NCI-H2227 (cell line): ENCODE measurements around the gene ADSL.
"Not testable (repeated sequence)": the region's sequence is repeated elsewhere in the genome, so short reads cannot be mapped to it uniquely, and the experiment has no call there.

Experiments
- DNase-seq: peaks from one replicate; lab custom pipeline; 2025; ENCODE audit not compliant: unreplicated experiment; lab: John Stamatoyannopoulos, UW

The ADSL gene

DNA sequence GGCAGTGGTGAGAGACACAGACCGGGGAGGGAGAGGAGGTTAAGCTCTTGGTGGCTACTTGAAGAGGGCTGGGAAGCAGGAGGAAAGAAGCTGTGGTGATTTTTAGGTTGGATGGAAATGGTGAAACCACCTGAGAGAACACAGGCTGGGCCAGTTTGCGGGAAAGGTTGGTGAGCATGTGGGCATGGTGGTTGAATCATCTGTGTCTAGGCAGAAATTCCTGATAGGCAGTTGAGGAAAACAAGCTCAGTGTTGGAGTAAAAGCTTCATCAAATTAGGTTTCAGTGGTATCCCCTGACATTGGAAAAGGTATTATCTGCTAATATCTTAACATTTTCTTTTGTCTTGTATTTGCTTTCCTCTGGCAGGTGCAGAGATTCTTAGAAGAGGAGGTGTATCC lies 19.8 kb downstream of the ADSL start:
- DNase-seq, result no peak

DNA sequence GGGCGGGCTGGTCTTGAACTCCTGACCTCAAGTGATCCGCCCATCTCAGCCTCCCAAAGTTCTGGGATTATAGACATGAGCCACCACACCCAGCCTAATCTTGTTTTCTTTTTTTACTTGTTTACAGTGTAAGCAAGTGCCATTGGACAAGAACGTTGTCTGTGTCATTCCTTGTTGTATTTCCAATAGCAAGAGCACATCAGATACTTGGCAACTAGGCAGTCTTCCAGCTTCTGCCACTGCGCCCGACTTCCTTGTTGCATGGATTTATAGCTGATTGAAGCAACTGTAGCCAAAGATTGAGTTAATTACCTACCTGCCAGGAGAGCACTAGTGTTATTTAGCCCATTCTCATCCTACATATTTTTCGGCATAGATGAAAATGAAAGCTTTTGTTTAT lies 21.0 kb downstream of the ADSL start:
- DNase-seq, result no peak

DNA sequence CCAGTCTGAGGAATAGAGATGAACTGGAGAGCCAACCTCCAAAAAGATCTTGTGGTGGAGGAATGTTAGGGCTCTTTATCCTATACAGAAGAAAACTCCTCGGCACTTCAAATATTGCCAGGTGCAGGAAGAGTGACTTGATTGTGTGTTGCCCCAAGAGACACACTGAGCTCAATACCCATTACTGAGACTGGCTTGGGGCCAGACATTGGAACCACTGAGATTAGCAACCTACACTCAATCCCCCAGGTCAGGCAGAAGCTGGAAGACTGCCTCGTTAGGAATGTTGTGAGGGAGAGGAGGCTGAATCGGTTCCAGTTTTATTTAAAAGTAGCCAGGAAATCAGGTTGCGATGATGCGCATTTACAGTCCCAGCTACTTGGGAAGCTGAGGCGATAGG lies 21.7 kb downstream of the ADSL start:
- no peak for DNase-seq

DNA sequence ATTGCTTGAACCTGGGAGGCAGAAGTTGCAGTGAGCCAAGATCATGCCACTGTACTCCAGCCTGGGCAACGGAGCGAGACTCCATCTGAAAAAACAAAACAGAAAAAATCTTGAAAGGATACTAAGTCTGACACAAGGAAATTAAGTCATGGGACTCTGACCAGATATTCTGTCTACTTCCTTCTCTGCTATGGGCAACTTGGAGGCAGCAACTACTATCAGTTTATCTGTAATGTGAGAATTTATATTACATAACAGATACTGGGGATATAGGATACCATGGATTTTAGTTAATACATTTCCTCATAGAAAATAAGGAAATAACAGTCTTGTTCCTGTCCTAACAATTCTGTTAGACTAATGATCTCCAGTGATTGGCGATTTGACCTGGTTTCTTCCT lies 22.5 kb downstream of the ADSL start:
- DNase-seq, result no peak

DNA sequence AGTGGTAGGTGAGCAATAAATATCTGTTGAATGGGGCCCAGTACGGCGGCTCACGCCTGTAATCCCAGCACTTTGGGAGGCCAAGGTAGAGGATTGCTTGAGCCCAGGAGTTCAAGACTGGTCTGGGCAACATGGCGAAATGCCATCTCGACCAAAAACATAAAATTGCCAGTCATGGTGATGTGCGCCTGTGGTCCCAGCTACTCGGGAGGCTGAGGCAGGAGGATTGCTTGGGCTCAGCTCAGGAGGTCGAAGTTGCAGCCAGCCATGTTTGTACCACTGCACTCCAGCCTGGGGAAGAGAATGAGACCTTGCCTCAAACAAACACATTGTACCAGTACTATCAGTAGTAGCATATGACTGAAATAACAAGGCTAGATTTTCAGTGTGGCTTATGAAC lies 28.3 kb downstream of the ADSL start:
- DNase-seq, result no peak

DNA sequence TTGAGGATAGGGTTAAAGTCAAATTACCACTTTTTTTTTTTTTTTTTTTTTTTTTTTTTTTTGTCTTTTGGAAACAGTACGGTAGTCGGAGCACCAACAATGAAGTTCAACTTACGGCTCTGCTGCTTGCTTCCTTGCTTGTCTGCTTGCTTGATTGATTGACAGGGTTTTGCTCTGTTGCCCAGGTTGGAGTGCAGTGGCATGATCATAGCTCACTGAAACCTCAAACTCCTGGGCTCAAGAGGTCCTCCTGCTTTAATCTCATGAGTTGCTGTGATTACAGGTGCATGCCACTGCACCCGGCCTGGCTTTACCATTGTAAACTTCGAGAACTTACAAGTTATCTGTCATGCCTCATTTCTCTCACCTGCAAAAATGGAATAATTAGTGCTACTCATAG lies 29.8 kb downstream of the ADSL start:
- DNase-seq, result no peak

DNA sequence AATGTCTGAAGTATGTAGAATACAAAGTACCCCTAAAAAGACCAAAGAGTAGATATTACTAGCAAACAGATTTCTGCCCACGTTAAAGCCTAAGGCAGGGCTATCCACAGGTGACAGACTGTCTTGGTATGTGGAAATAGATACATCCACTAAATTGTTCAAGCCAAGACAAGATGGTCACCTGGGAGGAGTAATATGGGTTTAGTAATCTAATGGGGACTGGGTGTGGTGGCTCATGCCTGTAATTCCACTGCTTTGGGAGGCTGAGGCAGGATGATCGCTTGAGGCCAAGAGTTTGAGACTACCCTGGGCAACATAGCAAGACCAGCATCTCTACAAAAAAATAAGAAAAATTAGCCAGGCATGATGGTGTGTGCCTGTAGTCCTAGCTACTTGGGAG lies 31.6 kb downstream of the ADSL start:
- DNase-seq, result no peak

DNA sequence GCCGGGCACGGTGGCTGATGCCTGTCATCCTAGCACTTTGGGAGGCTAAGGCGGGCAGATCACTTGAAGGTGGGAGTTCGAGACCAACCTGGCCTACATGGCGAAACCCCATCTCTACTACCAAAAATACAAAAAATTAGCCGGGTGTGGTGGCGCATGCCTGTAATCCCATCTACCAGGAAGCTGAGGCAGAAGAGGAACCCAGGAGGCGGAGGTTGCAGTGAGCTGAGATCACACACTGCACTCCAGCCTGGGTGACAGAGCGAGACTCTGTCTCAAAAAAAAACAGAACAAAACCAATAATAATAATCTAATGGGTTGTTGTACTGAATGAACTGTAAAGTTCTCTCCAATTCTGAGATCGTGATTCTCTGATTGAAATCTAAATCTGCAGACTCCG lies 32.1 kb downstream of the ADSL start:
- not testable (repeated sequence) for DNase-seq

DNA sequence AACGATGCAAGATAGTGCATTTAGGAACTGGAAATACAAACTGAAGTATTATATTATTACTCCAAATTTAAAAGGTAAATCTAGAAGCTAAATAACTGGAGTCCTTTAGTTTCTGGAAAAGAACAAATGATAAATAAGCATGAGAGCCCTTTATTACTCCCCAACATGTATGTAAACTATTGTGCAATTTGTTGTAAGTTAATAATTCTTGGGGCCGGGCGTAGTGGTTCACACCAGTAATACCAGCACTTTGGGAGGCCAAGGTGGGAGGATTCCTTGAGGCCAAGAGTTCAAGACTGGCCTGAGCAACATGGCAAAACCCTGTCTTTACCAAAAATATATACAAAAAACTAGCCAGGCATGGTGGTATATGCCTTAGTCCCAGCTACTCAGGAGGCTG lies 35.2 kb downstream of the ADSL start:
- no peak for DNase-seq

DNA sequence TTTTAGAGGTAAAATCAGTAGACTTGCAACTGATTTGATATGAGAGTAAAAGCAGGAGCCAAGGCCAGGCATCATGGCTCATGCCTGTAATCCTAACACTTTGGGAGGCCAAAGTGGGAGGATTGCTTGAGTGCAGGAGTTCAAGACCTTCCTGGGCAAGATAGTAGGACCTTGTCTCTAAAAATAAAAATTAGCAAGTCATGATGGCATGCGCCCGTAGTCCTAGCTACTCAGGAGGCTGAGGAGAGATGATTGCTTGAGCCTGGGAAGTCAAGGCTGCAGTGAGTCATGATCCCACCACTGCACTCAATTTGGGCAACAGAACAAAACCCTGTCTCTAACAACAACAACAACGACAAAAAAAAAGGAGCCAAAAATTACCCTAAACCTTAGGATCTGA lies 37.6 kb downstream of the ADSL start:
- DNase-seq, result no peak

DNA sequence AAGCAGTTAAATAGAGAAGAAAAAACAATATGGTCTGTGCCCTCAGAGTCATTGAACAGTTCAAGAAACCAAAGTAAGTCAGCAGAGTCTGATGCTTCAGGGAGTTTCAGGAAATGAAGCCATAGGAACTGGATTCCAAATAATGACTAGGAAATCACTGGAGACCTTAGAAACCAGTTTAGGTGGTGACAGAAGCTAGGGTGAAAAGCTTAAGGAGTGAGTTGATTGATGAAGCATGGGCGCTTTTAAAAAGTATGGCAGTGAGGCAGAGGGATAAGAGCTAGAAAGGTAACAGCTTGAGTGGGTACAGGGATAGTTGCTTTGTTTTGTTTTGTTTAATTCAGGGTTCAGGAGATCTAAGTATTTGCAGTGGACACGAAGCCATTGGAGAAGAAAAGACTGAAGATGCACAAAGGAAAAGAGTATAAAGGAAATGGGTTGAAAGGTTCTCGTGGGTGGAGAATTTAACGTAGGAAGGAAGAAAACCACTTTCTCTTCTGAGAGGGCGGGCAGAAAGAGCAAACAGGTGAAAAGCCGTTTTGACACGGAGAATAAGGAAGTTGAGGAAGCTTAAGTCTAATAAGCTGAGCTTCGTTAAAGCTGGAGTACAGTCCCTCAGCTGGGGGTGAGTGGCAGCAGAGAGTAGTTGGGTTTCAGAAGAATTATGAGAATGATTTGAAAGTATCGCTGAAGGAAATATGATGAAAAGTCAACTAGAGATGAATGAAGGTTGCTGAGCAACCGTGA lies 38.9 kb downstream of the ADSL start:
- no peak for DNase-seq

DNA sequence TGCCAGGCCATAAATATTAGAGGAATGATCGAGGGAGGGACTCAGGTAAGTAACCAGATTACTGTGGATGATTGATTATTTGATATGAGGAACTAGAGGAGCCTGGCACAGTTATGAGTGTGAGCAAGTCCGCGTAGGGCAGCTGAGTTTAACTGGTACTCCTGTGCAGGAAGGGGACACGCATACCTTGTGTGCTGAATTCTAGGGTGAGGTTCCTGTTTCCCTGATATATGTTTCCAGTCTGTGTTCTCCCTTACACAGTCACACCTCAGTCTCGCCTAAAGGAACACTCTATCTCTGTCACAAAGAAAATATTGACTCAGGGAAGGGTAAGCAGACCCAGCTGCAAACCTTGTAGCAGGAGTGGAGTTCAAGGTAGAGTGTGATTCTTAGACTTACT lies 41.4 kb downstream of the ADSL start:
- DNase-seq, result no peak

DNA sequence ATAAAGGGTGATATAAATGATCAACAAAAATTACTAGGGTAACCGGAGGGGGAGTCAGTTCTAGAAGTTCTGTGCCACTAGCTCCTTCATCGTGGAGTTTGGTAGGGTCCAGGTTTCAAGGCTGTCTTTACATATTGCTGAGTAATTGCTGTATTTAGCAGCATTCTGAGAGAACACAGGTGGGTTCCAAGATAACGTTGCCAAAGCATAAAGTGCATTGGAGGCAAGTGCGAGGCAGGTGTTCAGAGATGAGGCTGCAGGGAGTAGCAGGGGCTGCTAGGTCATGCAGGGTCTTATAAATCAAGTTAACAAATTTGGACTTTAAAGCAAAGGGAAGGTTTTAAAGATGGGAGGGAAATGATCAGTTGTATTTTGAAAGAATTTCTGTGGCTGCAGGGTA lies 41.9 kb downstream of the ADSL start:
- no peak for DNase-seq

DNA sequence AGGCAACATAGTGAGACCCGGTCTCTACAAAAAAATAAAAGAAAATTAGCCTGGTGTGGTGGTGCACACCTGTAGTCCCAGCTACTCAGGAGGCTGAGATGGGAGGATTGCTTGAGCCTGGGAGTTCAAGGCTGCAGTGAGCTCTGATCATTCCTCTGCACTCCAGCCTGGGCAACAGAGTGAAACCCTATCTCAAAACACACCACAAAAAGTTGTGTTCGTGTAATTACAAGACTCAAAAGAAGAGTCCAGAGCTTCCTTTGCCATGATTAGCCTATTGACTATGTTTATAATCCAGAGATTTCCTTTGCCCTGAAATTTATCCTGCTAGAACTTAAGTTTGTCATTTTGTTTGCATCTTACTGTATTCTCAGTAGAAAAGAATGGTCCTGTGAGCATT lies 45.1 kb downstream of the ADSL start:
- no peak for DNase-seq

DNA sequence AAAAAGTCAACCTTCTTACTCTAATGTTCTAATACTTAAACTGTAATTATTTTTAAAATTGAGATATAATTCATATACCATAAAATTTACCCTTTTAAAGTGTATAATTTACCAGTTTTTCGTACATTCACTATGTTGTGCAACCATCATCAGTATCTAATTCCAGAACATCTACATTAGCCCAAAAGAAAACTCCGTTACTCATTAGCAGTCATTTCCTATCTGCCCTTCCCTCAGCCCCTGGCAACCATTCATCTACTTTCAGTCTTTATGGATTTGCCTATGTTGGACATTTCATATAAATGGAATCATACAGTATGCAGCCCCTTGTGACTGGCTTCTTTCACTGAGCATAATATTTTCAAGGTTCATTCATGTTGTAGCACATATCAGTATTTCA lies 46.3 kb downstream of the ADSL start:
- DNase-seq, result no peak

DNA sequence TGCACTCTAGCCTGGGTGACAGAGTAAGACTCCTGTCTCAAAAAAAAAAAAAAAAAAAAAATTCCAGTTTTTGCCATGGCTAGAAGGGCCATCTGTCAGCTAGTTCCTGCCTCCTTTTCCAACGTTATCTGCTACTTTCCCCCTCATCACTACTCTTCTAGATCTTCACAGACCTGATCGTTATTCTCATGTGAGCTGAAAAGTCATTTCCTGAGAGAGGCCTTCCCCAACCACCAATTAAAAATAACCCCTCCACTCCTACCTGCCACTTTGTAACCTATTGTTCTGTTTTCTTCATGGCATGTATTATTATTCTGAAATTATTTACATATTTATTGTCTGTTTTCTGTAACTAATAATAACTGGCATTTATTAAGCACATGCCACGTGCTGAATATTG lies 48.3 kb downstream of the ADSL start:
- DNase-seq, result no peak

DNA sequence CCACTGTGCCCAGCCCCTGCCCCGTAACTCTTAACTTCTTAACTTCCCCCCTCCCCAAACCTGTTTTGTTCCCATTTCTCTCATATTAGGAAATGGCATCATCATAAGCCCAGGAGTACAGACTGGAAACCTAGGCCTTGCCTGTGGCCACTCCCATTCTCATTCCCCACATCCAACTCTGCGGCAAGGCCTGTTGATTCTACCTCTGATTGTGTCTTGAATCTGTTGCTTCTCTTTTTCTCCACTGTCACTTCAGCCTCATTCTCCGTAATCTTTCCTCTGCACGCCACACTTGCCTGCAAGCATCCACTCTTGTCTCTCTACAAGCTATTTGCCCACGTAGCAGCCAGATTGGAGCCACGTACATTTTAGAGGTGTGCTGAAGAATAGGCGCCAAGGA lies 49.3 kb downstream of the ADSL start:
- no peak for DNase-seq

DNA sequence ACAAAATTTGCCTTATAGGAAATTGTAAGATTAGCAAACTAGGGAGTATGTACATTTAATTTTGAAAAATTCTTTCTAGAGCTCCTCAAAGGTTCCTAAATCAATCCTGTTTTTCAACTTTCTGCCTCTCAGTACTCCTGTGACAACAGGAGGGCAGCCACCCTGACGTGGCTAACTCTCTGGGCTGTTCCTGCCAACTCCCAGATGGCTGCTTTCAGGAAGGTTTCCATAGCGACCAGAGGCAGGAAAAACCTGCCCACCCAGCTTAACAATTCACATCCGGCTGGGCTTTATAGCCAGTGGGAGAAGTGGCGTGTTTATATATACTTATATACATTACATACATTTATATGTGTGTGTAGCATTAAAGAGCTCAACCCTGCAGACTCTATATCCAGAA lies 50.6 kb downstream of the ADSL start:
- DNase-seq, result peak; percentile 62

DNA sequence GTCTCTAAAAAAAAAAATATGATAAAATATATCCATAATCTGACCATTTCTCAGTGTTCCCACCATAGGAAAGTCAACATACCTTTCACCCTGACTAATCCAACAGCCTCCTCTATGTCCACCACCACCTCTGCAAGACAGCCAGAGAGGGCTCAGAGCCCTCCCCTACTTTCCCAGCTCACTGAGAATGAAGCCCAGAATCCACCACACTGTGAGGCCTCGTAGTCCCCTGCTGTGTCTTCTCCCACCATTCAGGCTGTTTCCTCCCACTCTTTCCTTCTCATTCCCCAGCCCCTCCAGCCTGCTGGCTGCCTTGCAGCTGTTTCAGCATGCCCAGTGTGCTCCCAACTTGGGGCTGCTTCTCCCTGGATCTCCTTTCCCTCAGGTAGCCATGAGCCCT lies 51.1 kb downstream of the ADSL start:
- no peak for DNase-seq

DNA sequence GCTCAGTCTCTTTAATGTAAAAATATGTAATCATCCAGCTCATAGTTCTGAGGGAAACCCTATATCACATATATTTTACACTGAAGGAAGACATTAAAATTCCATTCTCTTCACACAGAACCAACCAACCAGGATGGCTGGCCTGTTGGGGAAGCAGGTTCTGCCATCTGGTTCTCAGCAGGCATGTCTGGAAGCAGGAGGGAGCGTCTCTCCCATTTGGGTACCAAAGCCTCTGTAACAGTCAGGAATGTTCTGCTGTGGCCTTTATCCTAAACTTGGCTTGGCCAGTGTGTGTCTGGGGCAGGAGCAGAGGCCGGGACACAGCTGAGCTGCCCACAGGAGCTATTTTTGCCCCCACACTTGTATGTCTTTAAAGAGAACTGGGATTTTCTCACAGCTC lies 53.3 kb downstream of the ADSL start:
- DNase-seq, result no peak

DNA sequence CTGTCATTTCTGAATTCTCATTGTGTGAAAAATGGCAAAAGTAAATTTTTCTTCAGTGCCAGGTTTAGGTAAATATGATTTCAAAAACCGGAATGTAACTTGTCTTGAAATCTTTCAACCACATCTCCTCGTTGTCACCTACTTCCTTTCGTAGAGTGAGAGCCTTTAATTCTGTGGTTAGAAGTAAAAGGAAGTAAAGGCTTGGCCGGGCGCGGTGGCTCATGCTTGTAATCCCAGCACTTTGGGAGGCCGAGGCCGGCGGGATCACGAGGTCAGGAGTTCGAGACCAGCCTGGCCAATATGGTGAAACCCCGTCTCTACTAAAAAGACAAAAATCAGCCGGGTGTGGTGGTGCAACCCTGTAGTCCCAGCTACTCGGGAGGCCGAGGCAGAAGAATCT lies 53.9 kb downstream of the ADSL start:
- DNase-seq, result no peak

DNA sequence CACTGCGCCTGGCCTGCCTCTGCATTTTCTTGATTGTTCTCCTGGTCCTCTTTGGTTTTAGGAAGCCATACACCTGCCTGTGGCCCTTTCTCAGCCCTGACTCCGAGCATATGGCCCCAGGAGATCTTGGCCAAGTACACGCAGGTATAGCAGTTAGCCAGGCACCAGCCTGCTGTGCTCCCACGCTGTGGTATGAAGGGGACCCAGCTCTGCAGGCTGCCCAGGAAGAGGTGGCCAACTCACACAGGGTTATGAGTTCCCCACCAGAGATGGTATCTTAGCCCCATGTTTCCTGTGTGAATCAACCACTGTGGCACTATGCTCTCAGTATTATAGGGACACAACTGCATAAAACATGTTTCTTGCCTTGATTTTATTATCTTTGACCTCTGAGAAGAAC lies 55.2 kb downstream of the ADSL start:
- DNase-seq, result no peak

DNA sequence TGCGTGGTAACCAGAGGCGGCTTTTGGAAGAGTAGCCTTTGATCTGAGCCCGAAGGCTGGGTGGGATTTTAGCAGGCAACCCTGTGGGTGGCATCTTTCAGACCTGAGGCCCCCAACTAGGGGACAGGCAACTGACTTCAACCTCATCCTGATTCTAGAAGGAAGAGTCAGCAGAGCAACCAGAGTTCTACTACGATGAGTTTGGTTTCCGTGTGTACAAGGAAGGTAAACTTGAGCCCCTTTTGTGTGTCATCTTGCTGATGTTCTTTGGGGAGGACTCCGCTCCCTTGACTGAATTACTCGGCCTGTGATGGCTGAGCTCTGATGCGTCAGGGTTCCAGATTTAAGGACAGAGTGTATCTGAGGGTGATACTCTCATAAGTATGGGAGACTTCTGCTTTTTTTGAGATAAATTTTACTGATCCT lies 55.7 kb downstream of the ADSL start:
- no peak for DNase-seq

DNA sequence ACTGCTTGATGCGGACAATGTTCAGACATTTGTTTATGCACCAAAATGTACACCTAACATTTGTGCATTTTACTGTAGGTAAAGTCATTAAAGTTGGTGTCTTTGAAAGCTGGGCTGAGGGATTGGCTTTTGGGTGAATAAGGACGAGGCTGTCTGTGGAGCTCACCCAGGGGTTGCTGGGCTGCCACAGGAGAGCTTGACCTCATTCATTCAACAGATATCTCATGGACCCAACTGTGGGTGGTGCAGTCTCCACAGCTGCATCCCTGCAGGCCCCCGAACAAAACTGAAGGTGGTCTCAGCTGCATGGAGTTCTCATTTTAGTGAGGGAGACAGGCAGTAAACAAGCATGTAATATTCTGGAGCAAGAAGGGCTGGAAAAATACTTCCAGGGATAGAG lies 56.8 kb downstream of the ADSL start:
- no peak for DNase-seq
